ENCODE measurements around the gene TP63. TPM values are rescaled to one million over a fixed set of nuclear protein-coding genes. Genes with fewer than 3 reads are reported as not detected.

The TP63 gene
- total and polyA plus RNA-seq, 8 donors = 0.45 to 2.7 (median 0.84) TPM

DNA sequence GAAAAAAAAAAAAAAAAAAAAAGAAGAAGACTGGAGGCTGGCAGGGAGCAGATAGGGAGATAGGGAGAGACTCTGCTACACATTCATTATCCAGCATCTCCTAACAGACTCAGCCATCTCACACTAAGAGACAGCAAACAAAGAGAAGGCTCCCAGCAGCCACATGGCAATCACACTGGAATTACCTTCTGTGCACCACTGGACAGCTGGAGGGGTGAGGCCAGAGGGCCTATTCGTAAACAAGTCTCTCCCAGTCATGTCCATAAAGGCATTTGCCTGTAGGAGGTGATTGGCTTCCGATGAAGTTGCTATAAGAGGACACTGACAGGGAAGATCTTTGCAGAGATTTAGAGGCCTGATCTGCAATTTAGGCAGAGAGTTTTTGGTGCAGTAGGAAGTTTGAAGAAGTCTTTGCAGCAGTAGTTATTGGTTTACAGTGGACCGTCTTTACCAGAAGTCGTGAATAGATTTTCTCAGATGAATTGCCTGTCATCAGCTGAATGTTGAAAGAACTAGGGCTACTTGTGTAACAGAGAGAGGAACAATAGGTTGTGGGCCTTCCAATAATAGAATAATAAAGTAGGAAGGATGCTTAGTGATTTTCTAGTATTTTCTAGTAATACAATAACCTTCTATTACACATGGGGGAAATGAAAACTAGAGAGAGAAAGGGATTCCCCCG, 89.7 kb downstream of the TP63 start:
- DNase-seq = no peak
- Histone ChIP-seq H3K27me3 (no peaks in the 10 kb centered on the region), H3K4me3 (no peak overlapping the region), H3K9me3 (no peaks in the 10 kb centered on the region), H3K4me1 (no peaks in the 10 kb centered on the region), H3K27ac (no peak overlapping the region), H3K36me3 (no peaks in the 10 kb centered on the region)
- TF ChIP-seq CTCF (IDR thresholded peaks at IDR 0.05) = no peak
- no peak for ATAC-seq
- intact Hi-C loops (cut with DNase I) = no loop called here

- intact Hi-C loops (cut with DNase I) = no loop called here
- DNase-seq (no peak), ATAC-seq (no peak)
- H3K27me3 ChIP-seq = no peaks in the 10 kb centered on the region
- TF ChIP-seq CTCF (IDR thresholded peaks at IDR 0.05) = no peak
- no peak overlapping the region for H3K27ac ChIP-seq
- H3K9me3 ChIP-seq = no peaks in the 10 kb centered on the region
- no peaks in the 10 kb centered on the region for H3K4me1 ChIP-seq
- no peaks in the 10 kb centered on the region for H3K36me3 ChIP-seq
- H3K4me3 ChIP-seq = no peak overlapping the region
Observed at GRCh38 chr3:189721873-189722665, 90.9 kb downstream of the TP63 start.

- Histone ChIP-seq H3K27me3 (no peaks in the 10 kb centered on the region), H3K27ac (no peak overlapping the region), H3K36me3 (no peaks in the 10 kb centered on the region), H3K4me3 (no peak overlapping the region), H3K9me3 (no peaks in the 10 kb centered on the region), H3K4me1 (peaks cover 0 to 2% of the 10 kb centered on the region in 2 donors)
- no peak for ATAC-seq
- TF ChIP-seq CTCF (IDR thresholded peaks at IDR 0.05) = no peak
- no peak for DNase-seq
- intact Hi-C loops (cut with DNase I) = no loop called here
Observed at GRCh38 chr3:189724356-189724755, 93.2 kb downstream of the TP63 start.

GRCh38 chr3:189726277-189726676, 95.1 kb downstream of the TP63 start:
- no peaks in the 10 kb centered on the region for H3K27me3 ChIP-seq
- ATAC-seq (no peak), DNase-seq (no peak)
- H3K27ac ChIP-seq = no peak overlapping the region
- H3K4me1 ChIP-seq = peaks cover 0 to 2% of the 10 kb centered on the region in 2 donors
- no peaks in the 10 kb centered on the region for H3K9me3 ChIP-seq
- no peaks in the 10 kb centered on the region for H3K36me3 ChIP-seq
- no peak for TF ChIP-seq CTCF (IDR thresholded peaks at IDR 0.05)
- intact Hi-C loops (cut with DNase I) = no loop called here
- no peak overlapping the region for H3K4me3 ChIP-seq

DNA sequence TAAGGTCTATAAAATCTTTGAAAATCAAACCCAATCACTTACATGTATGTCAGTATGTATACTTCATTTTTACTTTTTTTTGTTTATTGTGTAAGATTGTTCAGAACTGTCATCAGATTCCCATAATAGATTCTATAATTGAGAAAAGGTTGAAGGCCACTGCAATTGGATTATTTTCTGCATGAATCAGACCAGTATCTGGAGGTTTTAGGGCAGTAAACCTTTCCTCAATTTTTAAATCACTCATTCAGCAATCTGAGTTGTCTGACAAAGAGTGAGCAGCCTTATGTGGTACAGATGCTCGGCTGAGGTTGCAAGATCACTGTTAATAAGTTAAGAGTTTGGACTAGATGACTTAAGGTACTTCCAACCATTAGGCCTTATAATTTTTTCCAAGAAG, 96.0 kb downstream of the TP63 start:
- Histone ChIP-seq H3K4me3 (no peak overlapping the region), H3K27me3 (no peaks in the 10 kb centered on the region), H3K9me3 (no peaks in the 10 kb centered on the region), H3K4me1 (peaks cover 0 to 2% of the 10 kb centered on the region in 2 donors), H3K27ac (no peak overlapping the region), H3K36me3 (no peaks in the 10 kb centered on the region)
- DNase-seq = no peak
- intact Hi-C loops (cut with DNase I) = no loop called here
- no peak for ATAC-seq
- no peak for TF ChIP-seq CTCF (IDR thresholded peaks at IDR 0.05)

Data from left lung (tissue), 10 donors.